GM23338 (cell line): ENCODE results near the gene M1AP. TPM values are rescaled to one million over a fixed set of nuclear protein-coding genes. Genes with fewer than 3 reads are reported as not detected.
A peak's percentile ranks its signal among the peaks of the same experiment; 100 is the strongest.

Source experiments
- ATAC-seq: fragments of 200-7000 bp; cut with Tn5 transposase; 3 replicates; pipeline ENCODE4 v1.9.1; 2020
- DNase-seq: peaks from one replicate; pipeline ENCODE4 v3.0.0-alpha.2; 2015; ENCODE audit warnings: low spot score
- H2AFZ ChIP-seq: fragments of 200-600 bp; sonication (generic); 2 replicates; pipeline ENCODE4 v1.8.0; 2016; ENCODE audit warnings: antibody characterized with exemption, mild to moderate bottlenecking, moderate library complexity
- H3F3A ChIP-seq: fragments of 200-600 bp; sonication (generic); replicated peaks from 2 replicates; pipeline ENCODE4 v1.8.0; 2017; ENCODE audit warnings: antibody characterized with exemption, mixed run types, low read depth
- H3K27ac ChIP-seq: fragments of 200-600 bp; sonication (generic); 2 replicates; pipeline ENCODE4 v1.6.1; 2016; ENCODE audit warnings: low read depth
- H3K27me3 ChIP-seq: fragments of 200-600 bp; sonication (generic); 2 replicates; pipeline ENCODE4 v1.8.0; 2016; ENCODE audit warnings: mild to moderate bottlenecking, mixed run types, moderate library complexity; ENCODE audit not compliant: insufficient read depth
- H3K36me3 ChIP-seq: fragments of 200-600 bp; sonication (generic); 2 replicates; pipeline ENCODE4 v1.8.0; 2016; ENCODE audit warnings: mild to moderate bottlenecking; ENCODE audit not compliant: insufficient read depth
- H3K4me1 ChIP-seq: fragments of 200-600 bp; sonication (generic); 2 replicates; pipeline ENCODE4 v1.8.0; 2016; ENCODE audit warnings: mild to moderate bottlenecking, moderate library complexity; ENCODE audit not compliant: insufficient read depth
- H3K4me2 ChIP-seq: fragments of 200-600 bp; sonication (generic); 2 replicates; pipeline ENCODE4 v1.7.1; 2017; ENCODE audit warnings: mixed run types
- H3K4me3 ChIP-seq: fragments of 200-600 bp; sonication (generic); 2 replicates; pipeline ENCODE4 v1.6.1; 2016; ENCODE audit warnings: mixed run types
- H3K79me2 ChIP-seq: fragments of 200-600 bp; sonication (generic); replicated peaks from 2 replicates; pipeline ENCODE4 v1.8.0; 2017; ENCODE audit warnings: mild to moderate bottlenecking; ENCODE audit not compliant: insufficient read depth
- H3K9me2 ChIP-seq: fragments of 200-600 bp; sonication (generic); 2 replicates; pipeline ENCODE4 v1.8.0; 2017; ENCODE audit not compliant: insufficient read depth
- H4K20me1 ChIP-seq: fragments of 200-600 bp; sonication (generic); replicated peaks from 2 replicates; pipeline ENCODE4 v1.8.0; 2017; ENCODE audit warnings: mild to moderate bottlenecking; ENCODE audit not compliant: insufficient read depth
- H3K27ac Mint-ChIP-seq: 2 replicates; pipeline ENCODE4 v1.8.0; 2020; ENCODE audit warnings: inconsistent platforms, mild to moderate bottlenecking, moderate library complexity, mixed read lengths
- H3K27me3 Mint-ChIP-seq: 3 replicates; pipeline ENCODE4 v1.8.0; 2022; ENCODE audit warnings: low read depth, mild to moderate bottlenecking, moderate library complexity, mixed read lengths, inconsistent platforms; ENCODE audit not compliant: insufficient read depth, poor library complexity
- H3K36me3 Mint-ChIP-seq: 3 replicates; pipeline ENCODE4 v1.8.0; 2021; ENCODE audit warnings: low read depth, mild to moderate bottlenecking, inconsistent platforms, moderate library complexity, mixed read lengths
- H3K4me1 Mint-ChIP-seq: 3 replicates; pipeline ENCODE4 v1.8.0; 2020; ENCODE audit warnings: mild to moderate bottlenecking, inconsistent platforms, mixed read lengths
- H3K4me3 Mint-ChIP-seq: 3 replicates; pipeline ENCODE4 v1.8.0; 2021; ENCODE audit warnings: moderate library complexity, mild to moderate bottlenecking, inconsistent platforms, mixed read lengths
- H3K9me3 Mint-ChIP-seq: 3 replicates; pipeline ENCODE4 v1.8.0; 2020; ENCODE audit warnings: moderate library complexity, mild to moderate bottlenecking, inconsistent platforms, mixed read lengths
- CREB1 ChIP-seq: fragments of 250-450 bp; sonication (Bioruptor Pico); IDR thresholded peaks from 2 replicates; pipeline ENCODE4 v1.5.0; 2020; ENCODE audit warnings: low read depth, mild to moderate bottlenecking, moderate library complexity
- EZH2 ChIP-seq: fragments of 200-600 bp; sonication (generic); IDR thresholded peaks from one replicate; pipeline ENCODE4 v1.8.0; 2017; ENCODE audit warnings: antibody characterized with exemption, mild to moderate bottlenecking, low read depth; ENCODE audit not compliant: unreplicated experiment
- EZH2phosphoT487 ChIP-seq: fragments of 200-600 bp; sonication (generic); IDR thresholded peaks from one replicate; pipeline ENCODE4 v1.8.1; 2018; ENCODE audit warnings: antibody characterized with exemption; ENCODE audit not compliant: unreplicated experiment
- JUNB ChIP-seq: IDR thresholded peaks from one replicate; pipeline ENCODE4 v1.6.1; 2016; ENCODE audit warnings: antibody characterized with exemption; ENCODE audit not compliant: unreplicated experiment
- NANOG ChIP-seq: IDR thresholded peaks from 2 replicates; pipeline ENCODE4 v1.6.1; 2016; ENCODE audit warnings: antibody characterized with exemption, borderline replicate concordance
- POLR2AphosphoS5 ChIP-seq: IDR thresholded peaks from 2 replicates; pipeline ENCODE4 v1.6.1; 2016; ENCODE audit warnings: antibody characterized with exemption, low read depth
- STAT1 ChIP-seq: IDR thresholded peaks from one replicate; pipeline ENCODE4 v1.6.1; 2016; ENCODE audit warnings: antibody characterized with exemption; ENCODE audit not compliant: unreplicated experiment
- ZNF114 ChIP-seq: fragments of 250-450 bp; sonication (Bioruptor Pico); IDR thresholded peaks from 2 replicates; pipeline ENCODE4 v1.5.0; 2020; ENCODE audit warnings: mild to moderate bottlenecking, moderate library complexity
- ZNF331 ChIP-seq: fragments of 250-450 bp; sonication (Bioruptor Pico); IDR thresholded peaks from 2 replicates; pipeline ENCODE4 v1.5.0; 2020; ENCODE audit warnings: low read depth, mild to moderate bottlenecking, moderate library complexity
- polyA plus RNA-seq: library from polyadenylated mRNA; unstranded; fragments of >200 nt; fragmentation: Nextera tagmentation; extraction: Ambion mirVana; gene quantifications from 2 replicates; pipeline ENCODE4 v1.2.1, GENCODE V29; 2016
- total RNA-seq: library from RNA; depleted of rRNA; stranded (reverse); fragments of >200 nt; shearing (Covaris generic); gene quantifications from 2 replicates; pipeline ENCODE4 v1.2.3, GENCODE V29; 2014
- TF ChIP-seq, protein P1 (sequence below), 2 experiments: fragments of 200-600 bp in 1 of 2; sonication (generic) in 1 of 2; conservative IDR thresholded peaks; 2 replicates each; pipeline versions ENCODE4 v1.5.1 to v1.6.1; 2016 to 2017; ENCODE audit warnings: antibody characterized with exemption in 2 of 2, low read depth in 2 of 2, mild to moderate bottlenecking in 2 of 2, moderate library complexity in 1 of 2

The M1AP gene
- total and polyA plus RNA-seq, 2 experiments from 2014 or later = 5.1 to 12.1 TPM

DNA sequence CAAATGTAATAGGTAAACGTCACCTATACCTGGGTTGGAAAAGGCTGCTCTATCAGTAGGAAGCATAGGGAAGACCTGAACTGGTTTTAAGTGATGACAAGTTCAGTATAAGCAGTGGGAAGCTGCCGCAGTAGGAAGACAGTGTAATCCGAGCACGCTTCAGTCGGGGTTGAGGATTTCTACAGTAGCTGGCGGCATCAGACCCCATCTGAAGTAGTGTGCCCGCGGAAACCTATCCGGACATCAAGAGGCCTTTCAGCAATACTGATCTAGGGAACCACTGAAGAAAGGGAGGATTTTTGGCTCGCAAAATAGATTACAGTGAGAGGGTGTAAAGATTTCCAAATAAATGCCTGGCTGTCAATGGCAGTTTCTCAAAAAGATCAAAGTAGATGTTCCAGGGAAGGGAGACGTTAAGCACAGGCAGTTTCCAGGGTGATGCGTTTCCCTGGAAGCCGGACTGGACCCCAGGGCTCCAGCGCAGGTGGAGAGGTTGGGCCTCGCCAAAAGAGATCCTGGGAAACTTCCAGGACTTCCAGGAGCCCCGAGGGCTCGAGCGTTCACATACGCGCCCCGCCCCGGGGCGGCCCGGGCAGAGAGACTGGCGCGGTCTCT lies 99.7 kb downstream of the M1AP start:
- Histone ChIP-seq H3K27me3 (peaks cover 87% of the 10 kb centered on the region), H3K36me3 (no peaks in the 10 kb centered on the region), H3K4me1 (peaks cover 22% of the 10 kb centered on the region), H3K4me3 (peak overlapping the region; percentile 84), H3K79me2 (peaks cover 5% of the 10 kb centered on the region; the same call in 1 of the 2 replicates), H3F3A (peaks cover 9% of the 10 kb centered on the region), H3K9me2 (no peaks in the 10 kb centered on the region), H3K27ac (no peak overlapping the region), H4K20me1 (peaks cover 4% of the 10 kb centered on the region; the same call in 1 of the 2 replicates), H2AFZ (peak overlapping the region; percentile 99), H3K4me2 (peak overlapping the region; percentile 87)
- Mint-ChIP-seq H3K27me3 (peaks cover 54% of the 10 kb centered on the region), H3K4me3 (peak overlapping the region; percentile 87), H3K4me1 (peaks cover 26% of the 10 kb centered on the region), H3K27ac (peak overlapping the region; percentile 82), H3K9me3 (peaks cover 3% of the 10 kb centered on the region; the same call in 1 of the 3 replicates), H3K36me3 (peaks cover 6% of the 10 kb centered on the region; the same call in 1 of the 3 replicates)
- ATAC-seq = peak; percentile 18
- TF ChIP-seq EZH2 (peak; percentile 32), EZH2phosphoT487 (no peak)
- DNase-seq = peak; percentile 51

DNA sequence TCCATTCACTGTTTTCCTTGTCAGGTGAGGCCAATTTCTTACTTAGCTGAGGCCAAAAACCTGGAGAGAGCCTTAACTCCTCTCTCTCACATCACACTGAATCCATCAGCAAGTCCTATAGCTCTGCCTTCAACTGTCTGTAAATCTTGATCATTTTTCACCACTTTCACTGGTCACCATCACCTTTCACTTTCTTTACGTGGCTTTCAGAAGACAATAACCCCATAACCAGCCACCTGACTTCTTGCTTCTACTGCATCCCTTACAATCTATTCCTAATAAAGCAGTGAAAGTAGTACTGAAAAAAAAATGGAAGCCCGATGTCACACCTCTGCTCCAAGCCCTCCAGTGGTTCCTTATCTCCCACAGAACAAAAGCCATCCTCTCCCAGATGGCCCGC lies 102.1 kb downstream of the M1AP start:
- H4K20me1 ChIP-seq = peaks cover 4% of the 10 kb centered on the region; the same call in 1 of the 2 replicates
- H3K27me3 ChIP-seq = peaks cover 63% of the 10 kb centered on the region
- H3K4me1 ChIP-seq = peaks cover 7% of the 10 kb centered on the region; the same call in 1 of the 2 replicates
- no peak overlapping the region for H2AFZ ChIP-seq
- H3K36me3 ChIP-seq = no peaks in the 10 kb centered on the region
- Mint-ChIP-seq H3K9me3 (peaks cover 3% of the 10 kb centered on the region; the same call in 1 of the 3 replicates), H3K36me3 (peaks cover 6% of the 10 kb centered on the region; the same call in 1 of the 3 replicates), H3K27me3 (peaks cover 36% of the 10 kb centered on the region), H3K4me3 (no peak overlapping the region), H3K4me1 (peaks cover 16% of the 10 kb centered on the region; the same call in 2 of the 3 replicates), H3K27ac (no peak overlapping the region)
- TF ChIP-seq POLR2AphosphoS5 (no peak), NANOG (no peak), ZNF114 (no peak), ZNF331 (CRISPR knock-in tag) (no peak), STAT1 (no peak), CREB1 (no peak), JUNB (no peak)
- TF ChIP-seq, protein P1, sequence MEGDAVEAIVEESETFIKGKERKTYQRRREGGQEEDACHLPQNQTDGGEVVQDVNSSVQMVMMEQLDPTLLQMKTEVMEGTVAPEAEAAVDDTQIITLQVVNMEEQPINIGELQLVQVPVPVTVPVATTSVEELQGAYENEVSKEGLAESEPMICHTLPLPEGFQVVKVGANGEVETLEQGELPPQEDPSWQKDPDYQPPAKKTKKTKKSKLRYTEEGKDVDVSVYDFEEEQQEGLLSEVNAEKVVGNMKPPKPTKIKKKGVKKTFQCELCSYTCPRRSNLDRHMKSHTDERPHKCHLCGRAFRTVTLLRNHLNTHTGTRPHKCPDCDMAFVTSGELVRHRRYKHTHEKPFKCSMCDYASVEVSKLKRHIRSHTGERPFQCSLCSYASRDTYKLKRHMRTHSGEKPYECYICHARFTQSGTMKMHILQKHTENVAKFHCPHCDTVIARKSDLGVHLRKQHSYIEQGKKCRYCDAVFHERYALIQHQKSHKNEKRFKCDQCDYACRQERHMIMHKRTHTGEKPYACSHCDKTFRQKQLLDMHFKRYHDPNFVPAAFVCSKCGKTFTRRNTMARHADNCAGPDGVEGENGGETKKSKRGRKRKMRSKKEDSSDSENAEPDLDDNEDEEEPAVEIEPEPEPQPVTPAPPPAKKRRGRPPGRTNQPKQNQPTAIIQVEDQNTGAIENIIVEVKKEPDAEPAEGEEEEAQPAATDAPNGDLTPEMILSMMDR (conservative IDR thresholded peaks at IDR 0.05; ENCODE audit: low read depth in 2 of 2) = no peak
- DNase-seq (no peak), ATAC-seq (no peak)
- H3K9me2 ChIP-seq = no peaks in the 10 kb centered on the region
- no peak overlapping the region for H3K27ac ChIP-seq
- no peak overlapping the region for H3K4me3 ChIP-seq
- H3K79me2 ChIP-seq = peaks cover 5% of the 10 kb centered on the region; the same call in 1 of the 2 replicates
- no peak overlapping the region for H3K4me2 ChIP-seq
- H3F3A ChIP-seq = peaks cover 9% of the 10 kb centered on the region; the same call in 1 of the 2 replicates
